ENCODE results near the gene CDH4. TPM values are rescaled to one million over a fixed set of nuclear protein-coding genes. Genes with fewer than 3 reads are reported as not detected.

The CDH4 gene
- total and polyA plus RNA-seq, 2 donors (not counting 1 experiment from before 2014, with no cell fraction given) = not detected

DNA sequence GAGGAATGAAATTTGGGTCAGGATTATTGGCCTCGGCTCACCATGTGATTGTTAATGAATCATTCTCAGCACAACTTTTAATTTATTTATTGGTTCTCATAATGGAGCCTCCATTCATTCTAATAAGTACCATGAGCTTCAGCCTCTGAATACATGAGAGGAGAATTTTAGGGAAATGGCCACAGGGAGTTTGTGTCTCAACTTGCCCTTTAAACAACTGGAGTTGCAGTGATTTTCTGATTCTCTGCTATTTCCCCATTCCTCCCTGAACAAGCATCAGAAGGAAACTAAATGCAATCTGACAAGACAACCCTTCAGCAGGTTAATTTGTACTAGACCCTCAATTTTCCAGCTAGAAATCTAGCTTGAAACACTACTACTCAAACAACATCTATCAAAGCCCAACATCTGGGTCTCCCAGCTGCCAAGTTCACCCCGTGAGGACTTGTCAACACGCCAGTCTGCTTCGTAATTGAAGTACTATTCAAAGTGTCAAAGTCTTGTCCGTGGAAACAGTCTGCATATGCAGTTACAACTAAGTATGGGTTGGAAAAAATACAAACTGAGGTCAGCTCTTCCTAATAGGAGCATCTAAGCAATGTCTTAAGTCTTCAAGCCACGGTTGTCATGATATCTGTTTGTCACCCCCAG is 235.4 kb downstream of the CDH4 start:
- ATAC-seq (ENCODE audit: low read depth) = no peak
- 85% methylated on average over 5 of the region's 6 CpGs for WGBS (ENCODE audit: insufficient coverage)
- Mint-ChIP-seq H3K4me3 (no peak overlapping the region), H3K27me3 (no peaks in the 10 kb centered on the region), H3K4me1 (no peaks in the 10 kb centered on the region), H3K9me3 (ENCODE audit: insufficient read depth) (peaks cover 12% of the 10 kb centered on the region), H3K27ac (no peak overlapping the region)
- no peak overlapping the region for H2AFZ ChIP-seq (ENCODE audit: insufficient read depth, low read depth, low read length, poor library complexity, severe bottlenecking)
- H3K27ac ChIP-seq (ENCODE audit: low read length in 2 of 2) = no peak overlapping the region
- no peak overlapping the region for H3K4me3 ChIP-seq (ENCODE audit: control extremely low read depth in 1 of 5, extremely low read depth in 1 of 5, insufficient read depth in 1 of 5, low read depth in 2 of 5, low read length in 4 of 5)
- ChIA-PET POLR2A (no interaction called here), CTCF (no interaction called here)
- H3K9ac ChIP-seq (ENCODE audit: low read length) = no peak overlapping the region
- no peaks in the 10 kb centered on the region for H4K20me1 ChIP-seq (ENCODE audit: control insufficient read depth, insufficient read depth, low read length, poor library complexity, severe bottlenecking)
- no peaks in the 10 kb centered on the region for H3K4me1 ChIP-seq (ENCODE audit: control insufficient read depth in 2 of 2, insufficient read depth in 2 of 2, low read length in 2 of 2)
- DNase-seq = no peak
- H3K79me2 ChIP-seq (ENCODE audit: control insufficient read depth, insufficient read depth, low read length) = no peaks in the 10 kb centered on the region
- H3K9me3 ChIP-seq (ENCODE audit: control extremely low read depth in 1 of 3, control insufficient read depth in 2 of 3, insufficient read depth in 1 of 3, low read length in 2 of 3) = peaks cover 0 to 18% (median 0%) of the 10 kb centered on the region in 3 donors
- no peaks in the 10 kb centered on the region for H3K36me3 ChIP-seq (replicated peaks in 1 of 2; ENCODE audit: control extremely low read depth in 1 of 2, control insufficient read depth in 1 of 2, extremely low read depth in 1 of 2, insufficient read depth in 2 of 2, low read length in 1 of 2)
- TF ChIP-seq EZH2 (IDR thresholded peaks at IDR 0.05; ENCODE audit: borderline replicate concordance, insufficient read depth, low read depth, low read length, poor library complexity, severe bottlenecking) = no peak
- TF ChIP-seq, protein P1, sequence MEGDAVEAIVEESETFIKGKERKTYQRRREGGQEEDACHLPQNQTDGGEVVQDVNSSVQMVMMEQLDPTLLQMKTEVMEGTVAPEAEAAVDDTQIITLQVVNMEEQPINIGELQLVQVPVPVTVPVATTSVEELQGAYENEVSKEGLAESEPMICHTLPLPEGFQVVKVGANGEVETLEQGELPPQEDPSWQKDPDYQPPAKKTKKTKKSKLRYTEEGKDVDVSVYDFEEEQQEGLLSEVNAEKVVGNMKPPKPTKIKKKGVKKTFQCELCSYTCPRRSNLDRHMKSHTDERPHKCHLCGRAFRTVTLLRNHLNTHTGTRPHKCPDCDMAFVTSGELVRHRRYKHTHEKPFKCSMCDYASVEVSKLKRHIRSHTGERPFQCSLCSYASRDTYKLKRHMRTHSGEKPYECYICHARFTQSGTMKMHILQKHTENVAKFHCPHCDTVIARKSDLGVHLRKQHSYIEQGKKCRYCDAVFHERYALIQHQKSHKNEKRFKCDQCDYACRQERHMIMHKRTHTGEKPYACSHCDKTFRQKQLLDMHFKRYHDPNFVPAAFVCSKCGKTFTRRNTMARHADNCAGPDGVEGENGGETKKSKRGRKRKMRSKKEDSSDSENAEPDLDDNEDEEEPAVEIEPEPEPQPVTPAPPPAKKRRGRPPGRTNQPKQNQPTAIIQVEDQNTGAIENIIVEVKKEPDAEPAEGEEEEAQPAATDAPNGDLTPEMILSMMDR (IDR thresholded peaks at IDR 0.05) = no peak
- no peaks in the 10 kb centered on the region for H3K27me3 ChIP-seq (replicated peaks in 1 of 4; ENCODE audit: control extremely low read depth in 1 of 4, control insufficient read depth in 3 of 4, insufficient read depth in 4 of 4, low read length in 3 of 4)
- H3K4me2 ChIP-seq (replicated peaks; ENCODE audit: low read depth, low read length, poor library complexity, severe bottlenecking) = no peak overlapping the region
- intact Hi-C loops (cut with micrococcal nuclease) = no loop called here

DNA sequence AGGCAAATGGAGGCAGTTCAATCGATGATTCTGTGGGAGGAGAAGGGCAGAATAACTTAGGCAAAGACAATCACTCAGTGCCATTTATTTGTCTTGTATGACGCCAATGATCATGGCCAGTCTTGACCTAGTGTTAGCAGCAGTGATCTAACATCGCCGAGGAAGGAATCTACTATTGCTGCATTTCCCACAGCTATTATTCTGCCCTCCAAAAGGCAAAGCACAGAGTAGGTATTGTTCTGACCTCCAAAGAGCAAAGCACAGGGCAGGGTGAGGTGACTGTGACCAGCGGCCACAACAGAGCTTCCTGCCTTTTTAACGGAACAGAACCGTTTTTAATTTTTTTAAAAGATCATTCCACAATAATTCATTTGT is 235.9 kb downstream of the CDH4 start:
- Mint-ChIP-seq H3K27me3 (no peaks in the 10 kb centered on the region), H3K27ac (no peak overlapping the region), H3K4me3 (no peak overlapping the region), H3K4me1 (no peaks in the 10 kb centered on the region), H3K9me3 (ENCODE audit: insufficient read depth) (peaks cover 12% of the 10 kb centered on the region)
- Histone ChIP-seq H3K27me3 (replicated peaks in 1 of 4; ENCODE audit: control extremely low read depth in 1 of 4, control insufficient read depth in 3 of 4, insufficient read depth in 4 of 4, low read length in 3 of 4) (no peaks in the 10 kb centered on the region), H3K4me2 (replicated peaks; ENCODE audit: low read depth, low read length, poor library complexity, severe bottlenecking) (no peak overlapping the region), H3K27ac (ENCODE audit: low read length in 2 of 2) (no peak overlapping the region), H4K20me1 (ENCODE audit: control insufficient read depth, insufficient read depth, low read length, poor library complexity, severe bottlenecking) (no peaks in the 10 kb centered on the region), H3K36me3 (replicated peaks in 1 of 2; ENCODE audit: control extremely low read depth in 1 of 2, control insufficient read depth in 1 of 2, extremely low read depth in 1 of 2, insufficient read depth in 2 of 2, low read length in 1 of 2) (no peaks in the 10 kb centered on the region), H3K4me3 (ENCODE audit: control extremely low read depth in 1 of 5, extremely low read depth in 1 of 5, insufficient read depth in 1 of 5, low read depth in 2 of 5, low read length in 4 of 5) (no peak overlapping the region), H2AFZ (ENCODE audit: insufficient read depth, low read depth, low read length, poor library complexity, severe bottlenecking) (no peak overlapping the region), H3K79me2 (ENCODE audit: control insufficient read depth, insufficient read depth, low read length) (no peaks in the 10 kb centered on the region), H3K9ac (ENCODE audit: low read length) (no peak overlapping the region), H3K4me1 (ENCODE audit: control insufficient read depth in 2 of 2, insufficient read depth in 2 of 2, low read length in 2 of 2) (no peaks in the 10 kb centered on the region), H3K9me3 (ENCODE audit: control extremely low read depth in 1 of 3, control insufficient read depth in 2 of 3, insufficient read depth in 1 of 3, low read length in 2 of 3) (peaks cover 0 to 17% (median 0%) of the 10 kb centered on the region in 3 donors)
- no peak for TF ChIP-seq EZH2 (IDR thresholded peaks at IDR 0.05; ENCODE audit: borderline replicate concordance, insufficient read depth, low read depth, low read length, poor library complexity, severe bottlenecking)
- TF ChIP-seq, protein P1 (IDR thresholded peaks at IDR 0.05) = no peak
- ATAC-seq (ENCODE audit: low read depth) (no peak), DNase-seq (no peak)
- intact Hi-C loops (cut with micrococcal nuclease) = no loop called here
- ChIA-PET CTCF (no interaction called here), POLR2A (no interaction called here)
- WGBS (ENCODE audit: insufficient coverage) = 100% methylated on average over 4 of the region's 7 CpGs

Measured in B cell (primary cell).